GM12878 (cell line): ENCODE measurements around the gene LONP1.

Experiments used
- CEBPB ChIP-seq, 2 experiments: fragments of 150-350 bp in 1 of 2; IDR thresholded peaks; 2 replicates each; pipeline ENCODE4 v1.6.1; 2012 to 2014; ENCODE audit warnings: low read depth in 2 of 2, low read length in 2 of 2, borderline replicate concordance in 1 of 2, inconsistent platforms in 1 of 2
- CHD1 ChIP-seq: IDR thresholded peaks from 2 replicates; pipeline ENCODE4 v1.6.1; 2012; ENCODE audit warnings: low read depth, low read length, improper control_type of control experiment
- CREM ChIP-seq: IDR thresholded peaks from 2 replicates; pipeline ENCODE4 v1.6.1; 2014; ENCODE audit warnings: antibody characterized with exemption, low read depth
- CTCF ChIP-seq, 3 experiments: IDR thresholded peaks in 2 of 3; conservative IDR thresholded peaks in 1 of 3; 2 replicates each; pipeline ENCODE4 v1.5.1; 2011; ENCODE audit warnings: low read depth in 3 of 3, low read length in 3 of 3, mild to moderate bottlenecking in 3 of 3, control low read depth in 2 of 3, moderate library complexity in 2 of 3, inconsistent platforms in 1 of 3, mixed read lengths in 1 of 3; ENCODE audit not compliant: control insufficient read depth in 2 of 3, insufficient read depth in 1 of 3; ENCODE audit errors: extremely low read depth in 1 of 3
- HDAC2 ChIP-seq: fragments of 200-600 bp; sonication (generic); IDR thresholded peaks from 2 replicates; pipeline ENCODE4 v1.6.1; 2017
- HDGF ChIP-seq: fragments of 450-650 bp; IDR thresholded peaks from 2 replicates; pipeline ENCODE4 v1.6.1; 2016; ENCODE audit warnings: antibody characterized with exemption
- PRDM15 ChIP-seq: fragments of 450-650 bp; formaldehyde crosslinking; IDR thresholded peaks from 2 replicates; pipeline ENCODE4 v1.4.0; 2020; ENCODE audit warnings: mild to moderate bottlenecking, moderate library complexity
- STAT3 ChIP-seq: IDR thresholded peaks from 2 replicates; pipeline ENCODE4 v1.6.1; 2011; ENCODE audit warnings: low read depth, low read length, improper control_type of control experiment
- TBL1XR1 ChIP-seq: IDR thresholded peaks from 2 replicates; pipeline ENCODE4 v1.6.1; 2012; ENCODE audit warnings: low read depth, low read length, improper control_type of control experiment
- USF2 ChIP-seq: IDR thresholded peaks from 2 replicates; pipeline ENCODE4 v1.6.1; 2011; ENCODE audit warnings: low read depth, low read length, improper control_type of control experiment, borderline replicate concordance
- ZBED1 ChIP-seq: IDR thresholded peaks from 2 replicates; pipeline ENCODE4 v1.6.1; 2016; ENCODE audit warnings: borderline replicate concordance
- ZNF274 ChIP-seq: IDR thresholded peaks from one replicate; pipeline ENCODE4 v1.8.0; 2011; ENCODE audit not compliant: insufficient read length, insufficient read depth

GRCh38 chr19:5669212-5669611, 50.7 kb downstream of the LONP1 start:
- TF ChIP-seq CHD1 (no peak), STAT3 (no peak), ZBED1 (no peak), HDGF (no peak), PRDM15 (CRISPR knock-in tag) (no peak), HDAC2 (no peak), CTCF (IDR thresholded peaks at IDR 0.05 in 2 of 3, conservative IDR thresholded peaks at IDR 0.05 in 1 of 3; ENCODE audit: control insufficient read depth in 2 of 3, extremely low read depth in 1 of 3, insufficient read depth in 1 of 3, low read depth in 3 of 3, low read length in 3 of 3) (no peak), ZNF274 (no peak), USF2 (no peak), TBL1XR1 (no peak), CEBPB (IDR thresholded peaks at IDR 0.05; ENCODE audit: borderline replicate concordance in 1 of 2, low read depth in 2 of 2, low read length in 2 of 2) (no peak), CREM (no peak)
